SK-N-SH treated with all-trans-retinoic acid at 6 μM for 48 hours (cell line): Measurements from ENCODE around the gene CCL16.

Experiments used
- ATAC-seq: fragments of 200-7000 bp; cut with Tn5 transposase; 3 replicates; pipeline ENCODE4 v1.9.1; 2020; ENCODE audit warnings: mild to moderate bottlenecking, moderate library complexity
- ARNTL ChIP-seq: fragments of 450-650 bp; formaldehyde crosslinking; IDR thresholded peaks from 2 replicates; pipeline ENCODE4 v1.5.0; 2020; ENCODE audit warnings: low read depth, mild to moderate bottlenecking, moderate library complexity, borderline replicate concordance
- BACH2 ChIP-seq: fragments of 250-450 bp; sonication (Bioruptor Pico); IDR thresholded peaks from 2 replicates; pipeline ENCODE4 v1.9.0; 2021; ENCODE audit warnings: mild to moderate bottlenecking, borderline replicate concordance
- CREB5 ChIP-seq: fragments of 250-450 bp; sonication (Bioruptor Pico); IDR thresholded peaks from 2 replicates; pipeline ENCODE4 v1.5.1; 2020; ENCODE audit warnings: low read depth, mild to moderate bottlenecking, moderate library complexity
- CSDC2 ChIP-seq: fragments of 250-450 bp; sonication (Bioruptor Pico); IDR thresholded peaks from 2 replicates; pipeline ENCODE4 v1.5.0; 2020; ENCODE audit warnings: mild to moderate bottlenecking, moderate library complexity
- CSRNP3 ChIP-seq: fragments of 250-450 bp; sonication (Bioruptor Pico); IDR thresholded peaks from 2 replicates; pipeline ENCODE4 v1.5.1; 2021; ENCODE audit warnings: mild to moderate bottlenecking, moderate library complexity
- GLIS3 ChIP-seq: fragments of 250-450 bp; sonication (Bioruptor Pico); IDR thresholded peaks from 2 replicates; pipeline ENCODE4 v1.5.0; 2020; ENCODE audit warnings: mild to moderate bottlenecking, moderate library complexity
- POU6F1 ChIP-seq: fragments of 250-450 bp; sonication (Bioruptor Pico); IDR thresholded peaks from 2 replicates; pipeline ENCODE4 v1.8.0; 2021; ENCODE audit warnings: low read depth, mild to moderate bottlenecking, moderate library complexity, borderline replicate concordance
- PPARA ChIP-seq: fragments of 250-450 bp; sonication (Bioruptor Pico); IDR thresholded peaks from 2 replicates; pipeline ENCODE4 v1.5.0; 2020; ENCODE audit warnings: mild to moderate bottlenecking, borderline replicate concordance
- RARB ChIP-seq: fragments of 250-450 bp; sonication (Bioruptor Pico); IDR thresholded peaks from 2 replicates; pipeline ENCODE4 v1.8.0; 2021; ENCODE audit warnings: mild to moderate bottlenecking, moderate library complexity
- SNAI2 ChIP-seq: fragments of 250-450 bp; sonication (Bioruptor Pico); IDR thresholded peaks from 2 replicates; pipeline ENCODE4 v1.5.0; 2020; ENCODE audit warnings: mild to moderate bottlenecking, moderate library complexity
- TOX ChIP-seq: fragments of 250-450 bp; sonication (Bioruptor Pico); IDR thresholded peaks from 2 replicates; pipeline ENCODE4 v1.8.0; 2021; ENCODE audit warnings: mild to moderate bottlenecking, moderate library complexity, borderline replicate concordance
- TSHZ2 ChIP-seq: fragments of 250-450 bp; sonication (Bioruptor Pico); IDR thresholded peaks from 2 replicates; pipeline ENCODE4 v1.5.0; 2020; ENCODE audit warnings: mild to moderate bottlenecking, moderate library complexity
- ZFP3 ChIP-seq: fragments of 250-450 bp; sonication (Bioruptor Pico); IDR thresholded peaks from 2 replicates; pipeline ENCODE4 v1.5.0; 2020; ENCODE audit warnings: mild to moderate bottlenecking, moderate library complexity
- ZNF565 ChIP-seq: fragments of 450-650 bp; formaldehyde crosslinking; conservative IDR thresholded peaks from 2 replicates; pipeline ENCODE4 v1.5.0; 2020; ENCODE audit warnings: low read depth, mild to moderate bottlenecking, moderate library complexity
- ZNF70 ChIP-seq: fragments of 450-650 bp; formaldehyde crosslinking; IDR thresholded peaks from 2 replicates; pipeline ENCODE4 v1.5.0; 2020; ENCODE audit warnings: mild to moderate bottlenecking, moderate library complexity

Gene CCL16

GRCh38 chr17:35936063-35936462 lies 45.2 kb downstream of the CCL16 start:
- TF ChIP-seq POU6F1 (CRISPR knock-in tag) (no peak), GLIS3 (CRISPR knock-in tag) (no peak), ZFP3 (no peak), CSRNP3 (CRISPR knock-in tag) (no peak), CREB5 (CRISPR knock-in tag) (no peak), PPARA (CRISPR knock-in tag) (no peak), SNAI2 (CRISPR knock-in tag) (no peak), RARB (CRISPR knock-in tag) (no peak), ARNTL (CRISPR knock-in tag) (no peak), ZNF70 (CRISPR knock-in tag) (no peak), CSDC2 (CRISPR knock-in tag) (no peak), TSHZ2 (no peak), ZNF565 (no peak)
- TF ChIP-seq, all 23 proteins: peak for 0
- ATAC-seq: peak; percentile 30; the same call in 1 of the 3 replicates

DNA sequence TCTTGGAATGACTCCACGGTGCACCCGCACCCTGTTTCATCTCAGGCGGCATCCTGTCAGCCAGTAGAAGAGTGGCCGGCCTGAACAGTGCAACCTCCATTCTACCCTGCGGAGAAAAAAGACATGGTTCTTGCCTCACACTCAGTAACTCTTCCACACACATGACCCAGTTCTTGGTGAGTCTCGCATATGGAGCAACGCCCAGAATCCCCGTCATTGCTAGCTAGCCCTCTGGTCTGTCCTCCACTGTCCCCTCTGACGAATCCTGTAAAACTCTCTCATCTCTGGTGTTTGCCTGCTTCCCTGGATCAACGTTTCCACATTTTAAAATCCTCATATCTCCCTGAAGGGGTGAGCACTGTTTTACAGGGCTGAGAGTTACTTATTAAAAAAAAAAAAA lies 46.5 kb downstream of the CCL16 start:
- TF ChIP-seq BACH2 (CRISPR knock-in tag) (no peak), CSRNP3 (CRISPR knock-in tag) (no peak), ZNF70 (CRISPR knock-in tag) (no peak), POU6F1 (CRISPR knock-in tag) (no peak), ARNTL (CRISPR knock-in tag) (no peak), TSHZ2 (no peak), CSDC2 (CRISPR knock-in tag) (no peak), TOX (CRISPR knock-in tag) (no peak)
- TF ChIP-seq, all 23 proteins: peak for 0
- no peak for ATAC-seq
